Naive thymus-derived CD8-positive, alpha-beta T cell (primary cell): Measurements from ENCODE around the gene PSEN1. TPM values are rescaled to one million over a fixed set of nuclear protein-coding genes. Genes with fewer than 3 reads are reported as not detected.

Experiments used
- ATAC-seq, 2 donors: fragments of 150-1000 bp; cut with Tn5 transposase in 1 of 2; sonication (Bioruptor Pico), chemical (Tn5 transposase) in 1 of 2; 1 replicate in 1 of 2; 2 replicates in 1 of 2; pipeline ENCODE4 v1.10.0; 2021; ENCODE audit warnings: mild to moderate bottlenecking in 2 of 2, moderate library complexity in 2 of 2
- POLR2A ChIA-PET: fragments of 350-600 bp; sonication (Branson Sonifier 250); formaldehyde crosslinking; loops from one replicate; lab custom pipeline; 2021; ENCODE audit warnings: antibody characterized with exemption; lab: Charles Lee
- DNase-seq, 10 donors: peaks; one replicate each; pipeline versions ENCODE4 v3.0.0 to v3.0.0-alpha.2; 2020 to 2022
- H3K27ac Mint-ChIP-seq, 10 donors: one replicate each; pipeline ENCODE4 v1.8.0; 2020 to 2022; ENCODE audit warnings: mild to moderate bottlenecking in 10 of 10, mixed read lengths in 10 of 10, moderate library complexity in 4 of 10, inconsistent platforms in 1 of 10
- H3K27me3 Mint-ChIP-seq, 5 donors: one replicate each; pipeline ENCODE4 v1.8.0; 2021 to 2022; ENCODE audit warnings: mixed read lengths in 5 of 5
- H3K36me3 Mint-ChIP-seq, 3 donors: one replicate each; pipeline ENCODE4 v1.8.0; 2020 to 2022; ENCODE audit warnings: mixed read lengths in 3 of 3, mild to moderate bottlenecking in 2 of 3, inconsistent platforms in 1 of 3
- H3K4me1 Mint-ChIP-seq, 4 donors: one replicate each; pipeline ENCODE4 v1.8.0; 2021 to 2022; ENCODE audit warnings: mixed read lengths in 4 of 4
- H3K4me3 Mint-ChIP-seq, 10 donors: one replicate each; pipeline ENCODE4 v1.8.0; 2020 to 2022; ENCODE audit warnings: mild to moderate bottlenecking in 10 of 10, mixed read lengths in 10 of 10, moderate library complexity in 6 of 10, inconsistent platforms in 1 of 10
- H3K9me3 Mint-ChIP-seq, 9 donors: one replicate each; pipeline ENCODE4 v1.8.0; 2020 to 2022; ENCODE audit warnings: mixed read lengths in 9 of 9, mild to moderate bottlenecking in 3 of 9, inconsistent platforms in 1 of 9, moderate library complexity in 1 of 9
- polyA plus RNA-seq, 3 donors: library from polyadenylated mRNA; unstranded; fragments of 300-500 nt; fragmentation: Illumina TruSeq; gene quantifications; one replicate each; pipeline ENCODE4 v1.2.3, GENCODE V29; 2021
- total RNA-seq, 8 experiments: library from RNA in 2 of 8; stranded (reverse) in 2 of 8; gene quantifications; one replicate each; pipeline ENCODE4 v1.2.3 and lab custom pipeline; 2021 to 2026

Gene PSEN1
- total and polyA plus RNA-seq, 5 experiments from 2014 or later: 14.7 to 46.3 (median 26.1) TPM

- Mint-ChIP-seq H3K4me3 (no peak overlapping the region), H3K4me1 (peaks cover 0 to 1% (median 0%) of the 10 kb centered on the region in 4 donors), H3K27ac (peak overlapping the region in 1 of 10 donors; percentile 56), H3K9me3 (no peaks in the 10 kb centered on the region), H3K36me3 (peaks cover 5 to 87% (median 23%) of the 10 kb centered on the region in 3 donors), H3K27me3 (no peaks in the 10 kb centered on the region)
- no peak for DNase-seq
- POLR2A ChIA-PET: no interaction called here
- ATAC-seq: no peak
These were observed 61.9 kb downstream of the PSEN1 start for GRCh38 chr14:73198253-73198652.

GRCh38 chr14:73203527-73203926 lies 67.2 kb downstream of the PSEN1 start:
- Mint-ChIP-seq H3K27ac (no peak overlapping the region), H3K27me3 (no peaks in the 10 kb centered on the region), H3K4me3 (no peak overlapping the region), H3K9me3 (no peaks in the 10 kb centered on the region), H3K4me1 (peaks cover 0 to 1% (median 0%) of the 10 kb centered on the region in 4 donors), H3K36me3 (peaks cover 20 to 87% (median 41%) of the 10 kb centered on the region in 3 donors)
- POLR2A ChIA-PET: no interaction called here
- ATAC-seq: no peak
- DNase-seq: no peak

DNA sequence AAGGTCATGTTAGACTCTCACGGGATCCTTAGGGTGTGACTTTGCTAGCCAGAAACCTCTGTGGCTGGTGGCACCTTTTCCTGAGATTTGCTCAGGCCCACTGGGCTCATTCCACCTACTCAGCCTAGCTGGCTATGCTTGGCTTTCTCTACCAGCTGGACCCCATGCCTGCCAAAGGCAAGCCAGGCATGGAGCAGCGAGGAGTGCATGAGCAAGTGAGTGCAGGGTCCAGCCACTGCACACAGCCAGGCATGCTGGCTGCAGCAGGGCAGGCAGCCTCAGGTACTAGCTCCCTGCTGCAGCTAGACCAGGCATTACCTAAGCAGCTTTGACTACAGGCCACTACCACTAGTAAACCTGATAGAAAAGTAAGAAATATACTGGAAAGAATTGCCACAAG lies 71.3 kb downstream of the PSEN1 start:
- ATAC-seq (no peak), DNase-seq (no peak)
- POLR2A ChIA-PET: no interaction called here
- H3K27ac Mint-ChIP-seq: no peak overlapping the region
- no peaks in the 10 kb centered on the region for H3K27me3 Mint-ChIP-seq
- H3K4me1 Mint-ChIP-seq: peaks cover 0 to 2% (median 0%) of the 10 kb centered on the region in 4 donors
- peaks cover 15 to 83% (median 31%) of the 10 kb centered on the region in 3 donors for H3K36me3 Mint-ChIP-seq
- no peak overlapping the region for H3K4me3 Mint-ChIP-seq
- H3K9me3 Mint-ChIP-seq: peaks cover 0 to 2% (median 0%) of the 10 kb centered on the region in 9 donors

GRCh38 chr14:73208390-73208789 lies 72.1 kb downstream of the PSEN1 start:
- Mint-ChIP-seq H3K27me3 (no peaks in the 10 kb centered on the region), H3K4me3 (no peak overlapping the region), H3K4me1 (peaks cover 0 to 2% (median 0%) of the 10 kb centered on the region in 4 donors), H3K27ac (no peak overlapping the region), H3K9me3 (peaks cover 0 to 2% (median 0%) of the 10 kb centered on the region in 9 donors), H3K36me3 (peaks cover 17 to 83% (median 32%) of the 10 kb centered on the region in 3 donors)
- POLR2A ChIA-PET: no interaction called here
- no peak for DNase-seq
- ATAC-seq: no peak

GRCh38 chr14:73208846-73209245 lies 72.5 kb downstream of the PSEN1 start:
- H3K27ac Mint-ChIP-seq: no peak overlapping the region
- ATAC-seq (no peak), DNase-seq (no peak)
- POLR2A ChIA-PET: no interaction called here
- H3K27me3 Mint-ChIP-seq: no peaks in the 10 kb centered on the region
- peaks cover 15 to 83% (median 34%) of the 10 kb centered on the region in 3 donors for H3K36me3 Mint-ChIP-seq
- H3K4me3 Mint-ChIP-seq: no peak overlapping the region
- peaks cover 0 to 2% (median 0%) of the 10 kb centered on the region in 4 donors for H3K4me1 Mint-ChIP-seq
- peaks cover 0 to 2% (median 0%) of the 10 kb centered on the region in 9 donors for H3K9me3 Mint-ChIP-seq

DNA sequence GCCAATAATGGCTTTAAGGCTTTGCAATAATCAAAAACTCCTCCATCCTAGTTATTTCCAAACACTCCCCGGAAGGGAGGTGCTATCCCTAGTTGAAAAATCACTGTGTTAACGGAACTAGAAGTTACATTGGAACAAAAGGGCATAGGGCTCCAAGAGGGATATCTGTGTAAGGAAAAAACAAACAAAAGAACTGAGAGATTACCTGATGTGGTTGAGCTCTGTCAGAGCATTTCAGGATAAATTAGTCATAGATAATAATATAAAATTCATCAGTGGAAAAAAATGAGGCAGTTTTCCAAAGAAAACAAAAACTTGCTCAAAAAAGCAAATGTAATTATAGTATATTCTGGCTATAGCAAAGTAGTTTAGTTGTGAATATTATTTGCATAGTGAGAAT lies 73.6 kb downstream of the PSEN1 start:
- POLR2A ChIA-PET: no interaction called here
- H3K4me3 Mint-ChIP-seq: no peak overlapping the region
- no peak for ATAC-seq
- peaks cover 0 to 2% (median 0%) of the 10 kb centered on the region in 9 donors for H3K9me3 Mint-ChIP-seq
- peaks cover 0 to 2% (median 0%) of the 10 kb centered on the region in 4 donors for H3K4me1 Mint-ChIP-seq
- H3K36me3 Mint-ChIP-seq: peaks cover 15 to 83% (median 34%) of the 10 kb centered on the region in 3 donors
- peak overlapping the region in 1 of 10 donors; percentile 14 for H3K27ac Mint-ChIP-seq
- H3K27me3 Mint-ChIP-seq: no peaks in the 10 kb centered on the region
- DNase-seq: no peak

DNA sequence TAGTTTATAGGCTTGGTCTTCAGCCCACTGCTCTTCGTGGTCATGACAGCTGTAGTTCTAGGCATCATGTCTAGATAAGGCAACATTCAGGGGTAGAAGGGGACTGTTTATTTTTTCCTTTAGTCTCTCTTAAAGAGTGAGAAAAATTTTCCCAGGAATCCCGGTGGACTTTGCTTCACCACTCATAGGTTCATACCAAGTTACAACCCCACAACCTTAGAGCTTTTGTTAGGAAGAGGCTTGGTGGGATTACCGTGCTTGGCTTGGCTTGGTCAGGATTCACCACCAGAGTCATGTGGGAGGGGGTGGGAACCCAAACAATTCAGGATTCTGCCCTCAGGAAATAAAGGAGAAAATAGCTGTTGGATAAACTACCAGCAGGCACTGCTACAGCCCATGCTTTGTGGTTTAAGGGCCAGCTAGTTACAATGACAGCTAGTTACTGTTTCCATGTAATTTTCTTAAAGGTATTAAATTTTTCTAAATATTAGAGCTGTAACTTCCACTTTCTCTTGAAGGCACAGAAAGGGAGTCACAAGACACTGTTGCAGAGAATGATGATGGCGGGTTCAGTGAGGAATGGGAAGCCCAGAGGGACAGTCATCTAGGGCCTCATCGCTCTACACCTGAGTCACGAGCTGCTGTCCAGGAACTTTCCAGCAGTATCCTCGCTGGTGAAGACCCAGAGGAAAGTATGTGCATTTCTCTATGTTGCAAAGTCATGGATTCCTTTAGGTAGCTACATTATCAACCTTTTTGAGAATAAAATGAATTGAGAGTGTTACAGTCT lies 75.1 kb downstream of the PSEN1 start:
- no peak for DNase-seq
- peaks cover 0 to 2% (median 0%) of the 10 kb centered on the region in 4 donors for H3K4me1 Mint-ChIP-seq
- peaks cover 14 to 79% (median 30%) of the 10 kb centered on the region in 3 donors for H3K36me3 Mint-ChIP-seq
- H3K27me3 Mint-ChIP-seq: no peaks in the 10 kb centered on the region
- H3K9me3 Mint-ChIP-seq: peaks cover 0 to 2% (median 0%) of the 10 kb centered on the region in 9 donors
- H3K27ac Mint-ChIP-seq: peak overlapping the region in 2 of 10 donors; percentile 21 to 24
- POLR2A ChIA-PET: no interaction called here
- ATAC-seq: no peak
- H3K4me3 Mint-ChIP-seq: no peak overlapping the region

GRCh38 chr14:73216030-73216429 lies 79.7 kb downstream of the PSEN1 start:
- ATAC-seq: no peak

GRCh38 chr14:73217411-73217810 lies 81.1 kb downstream of the PSEN1 start:
- no peak overlapping the region for H3K4me3 Mint-ChIP-seq
- H3K4me1 Mint-ChIP-seq: peaks cover 0 to 3% (median 0%) of the 10 kb centered on the region in 4 donors
- POLR2A ChIA-PET: interaction anchor here (0.7 kb wide), 1 partner anchor 9 kb away, joined by 4 read pairs; no protein-coding TSS in a partner anchor
- peak overlapping the region in 1 of 10 donors; percentile 0 for H3K27ac Mint-ChIP-seq
- no peak for DNase-seq
- H3K27me3 Mint-ChIP-seq: no peaks in the 10 kb centered on the region
- no peaks in the 10 kb centered on the region for H3K9me3 Mint-ChIP-seq
- no peak for ATAC-seq
- peaks cover 15 to 87% (median 43%) of the 10 kb centered on the region in 3 donors for H3K36me3 Mint-ChIP-seq

More at GRCh38 chr14:73216030-73216429, 79.7 kb downstream of the PSEN1 start:
- Mint-ChIP-seq H3K9me3 (no peaks in the 10 kb centered on the region), H3K27me3 (no peaks in the 10 kb centered on the region), H3K36me3 (peaks cover 15 to 81% (median 37%) of the 10 kb centered on the region in 3 donors), H3K4me3 (no peak overlapping the region), H3K4me1 (no peaks in the 10 kb centered on the region), H3K27ac (peak overlapping the region in 1 of 10 donors; percentile 29)
- no peak for DNase-seq
- POLR2A ChIA-PET: no interaction called here

GRCh38 chr14:73220061-73220460 lies 83.8 kb downstream of the PSEN1 start:
- peaks cover 0 to 3% (median under 1%) of the 10 kb centered on the region in 4 donors for H3K4me1 Mint-ChIP-seq
- ATAC-seq: no peak
- no peak for DNase-seq
- H3K4me3 Mint-ChIP-seq: no peak overlapping the region
- no peak overlapping the region for H3K27ac Mint-ChIP-seq
- POLR2A ChIA-PET: no interaction called here
- H3K27me3 Mint-ChIP-seq: no peaks in the 10 kb centered on the region
- H3K36me3 Mint-ChIP-seq: peaks cover 12 to 83% (median 48%) of the 10 kb centered on the region in 3 donors
- no peaks in the 10 kb centered on the region for H3K9me3 Mint-ChIP-seq

DNA sequence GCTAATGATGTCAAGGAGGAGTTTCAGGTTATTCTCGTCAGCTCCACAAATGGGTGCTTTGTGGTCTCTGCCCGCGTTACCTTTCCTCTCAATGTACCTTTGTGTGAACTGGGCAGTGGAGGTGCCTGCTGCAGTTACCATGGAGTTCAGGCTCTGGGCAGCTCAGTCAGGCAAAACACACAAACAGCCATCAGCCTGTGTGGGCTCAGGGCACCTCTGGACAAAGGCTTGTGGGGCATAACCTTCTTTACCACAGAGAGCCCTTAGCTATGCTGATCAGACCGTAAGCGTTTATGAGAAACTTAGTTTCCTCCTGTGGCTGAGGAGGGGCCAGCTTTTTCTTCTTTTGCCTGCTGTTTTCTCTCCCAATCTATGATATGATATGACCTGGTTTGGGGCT lies 84.3 kb downstream of the PSEN1 start:
- ATAC-seq (no peak), DNase-seq (no peak)
- Mint-ChIP-seq H3K4me1 (peaks cover 0 to 5% (median under 1%) of the 10 kb centered on the region in 4 donors), H3K36me3 (peaks cover 12 to 80% (median 46%) of the 10 kb centered on the region in 3 donors), H3K9me3 (no peaks in the 10 kb centered on the region), H3K27ac (peak overlapping the region in 1 of 10 donors; percentile 6), H3K4me3 (no peak overlapping the region), H3K27me3 (no peaks in the 10 kb centered on the region)
- POLR2A ChIA-PET: interaction anchor here (0.9 kb wide), 1 partner anchor 12 kb away, joined by 3 read pairs; no protein-coding TSS in a partner anchor

DNA sequence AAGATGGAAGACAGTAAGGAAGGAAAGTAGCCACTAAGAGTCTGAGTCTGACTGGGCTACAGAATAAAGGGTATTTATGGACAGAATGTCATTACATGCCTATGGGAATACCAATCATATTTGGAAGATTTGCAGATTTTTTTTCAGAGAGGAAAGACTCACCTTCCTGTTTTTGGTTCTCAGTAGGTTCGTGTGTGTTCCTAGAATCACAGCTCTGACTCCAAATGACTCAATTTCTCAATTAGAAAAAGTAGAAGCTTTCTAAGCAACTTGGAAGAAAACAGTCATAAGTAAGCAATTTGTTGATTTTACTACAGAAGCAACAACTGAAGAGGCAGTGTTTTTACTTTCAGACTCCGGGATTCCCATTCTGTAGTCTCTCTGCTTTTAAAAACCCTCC lies 85.6 kb downstream of the PSEN1 start:
- H3K9me3 Mint-ChIP-seq: no peaks in the 10 kb centered on the region
- peaks cover 12 to 81% (median 41%) of the 10 kb centered on the region in 3 donors for H3K36me3 Mint-ChIP-seq
- DNase-seq (no peak), ATAC-seq (no peak)
- H3K27me3 Mint-ChIP-seq: no peaks in the 10 kb centered on the region
- peak overlapping the region in 1 of 10 donors; percentile 19 for H3K27ac Mint-ChIP-seq
- H3K4me1 Mint-ChIP-seq: peaks cover 0 to 5% (median under 1%) of the 10 kb centered on the region in 4 donors
- POLR2A ChIA-PET: no interaction called here
- H3K4me3 Mint-ChIP-seq: no peak overlapping the region

DNA sequence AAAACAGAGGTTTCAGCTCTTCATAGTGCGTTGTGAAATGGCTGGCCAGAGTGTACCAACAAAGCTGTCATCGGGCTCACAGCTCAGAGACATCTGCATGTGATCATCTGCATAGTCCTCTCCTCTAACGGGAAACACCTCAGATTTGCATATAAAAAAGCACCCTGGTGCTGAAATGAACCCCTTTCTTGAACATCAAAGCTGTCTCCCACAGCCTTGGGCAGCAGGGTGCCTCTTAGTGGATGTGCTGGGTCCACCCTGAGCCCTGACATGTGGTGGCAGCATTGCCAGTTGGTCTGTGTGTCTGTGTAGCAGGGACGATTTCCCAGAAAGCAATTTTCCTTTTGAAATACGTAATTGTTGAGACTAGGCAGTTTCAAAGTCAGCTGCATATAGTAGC lies 86.7 kb downstream of the PSEN1 start:
- POLR2A ChIA-PET: no interaction called here
- DNase-seq: no peak
- Mint-ChIP-seq H3K4me3 (no peak overlapping the region), H3K27me3 (no peaks in the 10 kb centered on the region), H3K27ac (peak overlapping the region in 2 of 10 donors; percentile 25 to 41), H3K9me3 (no peaks in the 10 kb centered on the region), H3K36me3 (peaks cover 12 to 77% (median 37%) of the 10 kb centered on the region in 3 donors), H3K4me1 (peaks cover 0 to 5% (median under 1%) of the 10 kb centered on the region in 4 donors)
- ATAC-seq: no peak
